OCI-LY1 (cell line): ENCODE results near the gene TMEM184A.
"Not testable (repeated sequence)": the region's sequence is repeated elsewhere in the genome, so short reads cannot be mapped to it uniquely, and the experiment has no call there.

ENCODE experiments used
- H2AFZ ChIP-seq: fragments of 200-600 bp; sonication (generic), shearing (Covaris generic); 2 replicates; pipeline ENCODE4 v1.6.0; 2014; ENCODE audit warnings: antibody characterized with exemption, mild to moderate bottlenecking, low read length
- H3F3A ChIP-seq: fragments of 200-600 bp; sonication (generic), shearing (Covaris generic); 2 replicates; pipeline ENCODE4 v1.6.0; 2014; ENCODE audit warnings: mild to moderate bottlenecking, antibody characterized with exemption, low read length, moderate library complexity; ENCODE audit not compliant: insufficient read depth
- H3K27ac ChIP-seq: fragments of 200-600 bp; sonication (generic); 2 replicates; pipeline ENCODE4 v1.5.1; 2014; ENCODE audit warnings: low read length, mixed run types, mild to moderate bottlenecking, low read depth; ENCODE audit not compliant: poor library complexity, severe bottlenecking
- H3K27me3 ChIP-seq: fragments of 200-600 bp; sonication (generic); 2 replicates; pipeline ENCODE4 v1.6.0; 2014; ENCODE audit warnings: antibody characterized with exemption, mild to moderate bottlenecking, low read length, moderate library complexity; ENCODE audit not compliant: insufficient read depth
- H3K36me3 ChIP-seq: fragments of 200-600 bp; sonication (generic); 2 replicates; pipeline ENCODE4 v1.6.1; 2014; ENCODE audit warnings: mild to moderate bottlenecking, antibody characterized with exemption, low read length, moderate library complexity, mixed read lengths; ENCODE audit not compliant: insufficient read depth
- H3K4me1 ChIP-seq: fragments of 200-600 bp; sonication (generic); 2 replicates; pipeline ENCODE4 v1.5.1; 2014; ENCODE audit warnings: mild to moderate bottlenecking, low read length, moderate library complexity; ENCODE audit not compliant: insufficient read depth, severe bottlenecking
- H3K4me2 ChIP-seq: fragments of 200-600 bp; sonication (generic), shearing (Covaris generic); 2 replicates; pipeline ENCODE4 v1.6.1; 2014; ENCODE audit warnings: low read length
- H3K4me3 ChIP-seq: fragments of 200-600 bp; sonication (generic); 2 replicates; pipeline ENCODE4 v1.5.1; 2014; ENCODE audit warnings: low read length, low read depth, mild to moderate bottlenecking, mixed read lengths; ENCODE audit not compliant: poor library complexity, severe bottlenecking
- H3K79me2 ChIP-seq: fragments of 200-600 bp; shearing (Covaris generic); 2 replicates; pipeline ENCODE4 v1.6.1; 2016; ENCODE audit warnings: mixed run types, low read length, mixed read lengths; ENCODE audit not compliant: insufficient read depth
- H3K9ac ChIP-seq: fragments of 200-600 bp; sonication (generic), shearing (Covaris generic); 2 replicates; pipeline ENCODE4 v1.6.1; 2014; ENCODE audit warnings: mild to moderate bottlenecking, low read length, mixed read lengths
- H3K9me2 ChIP-seq: fragments of 200-600 bp; sonication (generic), shearing (Covaris generic); 2 replicates; pipeline ENCODE4 v1.6.1; 2014; ENCODE audit warnings: low read depth, mild to moderate bottlenecking, low read length, mixed read lengths
- H3K9me3 ChIP-seq: fragments of 200-600 bp; shearing (Covaris generic); 2 replicates; pipeline ENCODE4 v1.6.1; 2014; ENCODE audit warnings: low read length, mixed read lengths
- H4K20me1 ChIP-seq: fragments of 200-600 bp; sonication (generic), shearing (Covaris generic); 2 replicates; pipeline ENCODE4 v1.6.0; 2016; ENCODE audit warnings: mild to moderate bottlenecking, low read length; ENCODE audit not compliant: insufficient read depth
- EZH2 ChIP-seq: fragments of 200-600 bp; sonication (generic), shearing (Covaris generic); IDR thresholded peaks from 2 replicates; pipeline ENCODE4 v1.8.0; 2017; ENCODE audit warnings: borderline replicate concordance, mixed run types, mild to moderate bottlenecking, antibody characterized with exemption, low read length, moderate library complexity, mixed read lengths
- TF ChIP-seq, protein P1 (sequence below): fragments of 200-600 bp; sonication (generic), shearing (Covaris generic); IDR thresholded peaks from 2 replicates; pipeline ENCODE4 v1.5.1; 2017; ENCODE audit warnings: mild to moderate bottlenecking, antibody characterized with exemption, low read length, moderate library complexity, mixed read lengths

The TMEM184A gene

DNA sequence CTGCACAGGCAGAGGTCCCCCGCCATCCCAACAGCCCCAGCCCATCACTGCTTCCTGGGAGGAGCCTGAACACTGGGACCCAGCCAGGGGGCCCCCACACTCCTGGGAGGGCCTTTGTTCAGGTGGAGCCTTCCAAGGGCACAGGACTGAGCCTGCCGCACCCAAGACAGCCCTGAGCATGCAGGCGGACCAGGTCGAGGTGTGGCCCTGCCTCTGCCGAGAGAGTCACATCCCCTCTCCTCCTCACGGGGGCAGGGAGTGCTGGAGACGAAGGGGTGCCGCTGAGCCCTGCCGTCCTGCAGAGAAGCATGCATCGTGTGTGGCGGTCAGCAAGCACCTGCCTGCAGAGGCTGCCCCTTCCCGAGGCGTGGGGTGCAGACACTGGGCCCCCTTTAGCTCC lies 32.8 kb downstream of the TMEM184A start:
- Histone ChIP-seq H3K4me3 (no peak overlapping the region), H2AFZ (no peak overlapping the region), H3K4me1 (no peaks in the 10 kb centered on the region)

DNA sequence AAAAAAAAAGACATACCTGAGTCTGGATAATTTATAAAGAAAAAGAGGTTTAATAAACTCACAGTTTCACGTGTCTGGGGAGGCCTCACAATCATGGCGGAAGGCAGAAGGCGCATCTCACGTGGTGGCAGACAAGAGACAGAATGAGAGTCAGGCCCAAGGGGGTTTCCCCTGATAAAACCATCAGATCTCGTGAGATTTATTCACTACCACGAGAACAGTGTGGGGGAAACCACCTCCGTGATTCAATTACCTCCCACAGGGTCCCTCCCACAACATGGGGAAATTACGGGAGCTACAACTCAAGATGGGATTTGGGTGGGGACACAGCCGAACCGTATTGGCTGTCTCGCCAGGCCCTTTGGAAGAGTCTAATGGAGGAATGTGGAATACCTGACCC lies 34.5 kb downstream of the TMEM184A start:
- H3K27ac ChIP-seq, result no peak overlapping the region
- H3K9me2 ChIP-seq, result no peaks in the 10 kb centered on the region
- H3F3A ChIP-seq, result no peaks in the 10 kb centered on the region
- H3K4me3 ChIP-seq, result no peak overlapping the region
- no peaks in the 10 kb centered on the region for H3K9me3 ChIP-seq
- H3K27me3 ChIP-seq, result peaks cover 8% of the 10 kb centered on the region; the same call in 1 of the 2 replicates
- no peak overlapping the region for H3K9ac ChIP-seq
- H3K4me2 ChIP-seq, result no peak overlapping the region
- no peak overlapping the region for H2AFZ ChIP-seq
- no peaks in the 10 kb centered on the region for H3K4me1 ChIP-seq
- H3K79me2 ChIP-seq, result no peaks in the 10 kb centered on the region
- no peak for TF ChIP-seq EZH2
- TF ChIP-seq, protein P1, sequence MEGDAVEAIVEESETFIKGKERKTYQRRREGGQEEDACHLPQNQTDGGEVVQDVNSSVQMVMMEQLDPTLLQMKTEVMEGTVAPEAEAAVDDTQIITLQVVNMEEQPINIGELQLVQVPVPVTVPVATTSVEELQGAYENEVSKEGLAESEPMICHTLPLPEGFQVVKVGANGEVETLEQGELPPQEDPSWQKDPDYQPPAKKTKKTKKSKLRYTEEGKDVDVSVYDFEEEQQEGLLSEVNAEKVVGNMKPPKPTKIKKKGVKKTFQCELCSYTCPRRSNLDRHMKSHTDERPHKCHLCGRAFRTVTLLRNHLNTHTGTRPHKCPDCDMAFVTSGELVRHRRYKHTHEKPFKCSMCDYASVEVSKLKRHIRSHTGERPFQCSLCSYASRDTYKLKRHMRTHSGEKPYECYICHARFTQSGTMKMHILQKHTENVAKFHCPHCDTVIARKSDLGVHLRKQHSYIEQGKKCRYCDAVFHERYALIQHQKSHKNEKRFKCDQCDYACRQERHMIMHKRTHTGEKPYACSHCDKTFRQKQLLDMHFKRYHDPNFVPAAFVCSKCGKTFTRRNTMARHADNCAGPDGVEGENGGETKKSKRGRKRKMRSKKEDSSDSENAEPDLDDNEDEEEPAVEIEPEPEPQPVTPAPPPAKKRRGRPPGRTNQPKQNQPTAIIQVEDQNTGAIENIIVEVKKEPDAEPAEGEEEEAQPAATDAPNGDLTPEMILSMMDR, result no peak
- H4K20me1 ChIP-seq, result no peaks in the 10 kb centered on the region
- H3K36me3 ChIP-seq, result no peaks in the 10 kb centered on the region; the same call in 1 of the 2 replicates

More for the DNA sequence above, 32.8 kb downstream of the TMEM184A start:
- Histone ChIP-seq H3K79me2 (no peaks in the 10 kb centered on the region), H3K9me3 (no peaks in the 10 kb centered on the region), H3K9me2 (no peaks in the 10 kb centered on the region), H4K20me1 (no peaks in the 10 kb centered on the region), H3K4me2 (no peak overlapping the region), H3K27me3 (peaks cover 4% of the 10 kb centered on the region; the same call in 1 of the 2 replicates), H3F3A (no peaks in the 10 kb centered on the region), H3K36me3 (no peaks in the 10 kb centered on the region; the same call in 1 of the 2 replicates), H3K9ac (no peak overlapping the region), H3K27ac (no peak overlapping the region)
- TF ChIP-seq, protein P1, result no peak
- no peak for TF ChIP-seq EZH2

DNA sequence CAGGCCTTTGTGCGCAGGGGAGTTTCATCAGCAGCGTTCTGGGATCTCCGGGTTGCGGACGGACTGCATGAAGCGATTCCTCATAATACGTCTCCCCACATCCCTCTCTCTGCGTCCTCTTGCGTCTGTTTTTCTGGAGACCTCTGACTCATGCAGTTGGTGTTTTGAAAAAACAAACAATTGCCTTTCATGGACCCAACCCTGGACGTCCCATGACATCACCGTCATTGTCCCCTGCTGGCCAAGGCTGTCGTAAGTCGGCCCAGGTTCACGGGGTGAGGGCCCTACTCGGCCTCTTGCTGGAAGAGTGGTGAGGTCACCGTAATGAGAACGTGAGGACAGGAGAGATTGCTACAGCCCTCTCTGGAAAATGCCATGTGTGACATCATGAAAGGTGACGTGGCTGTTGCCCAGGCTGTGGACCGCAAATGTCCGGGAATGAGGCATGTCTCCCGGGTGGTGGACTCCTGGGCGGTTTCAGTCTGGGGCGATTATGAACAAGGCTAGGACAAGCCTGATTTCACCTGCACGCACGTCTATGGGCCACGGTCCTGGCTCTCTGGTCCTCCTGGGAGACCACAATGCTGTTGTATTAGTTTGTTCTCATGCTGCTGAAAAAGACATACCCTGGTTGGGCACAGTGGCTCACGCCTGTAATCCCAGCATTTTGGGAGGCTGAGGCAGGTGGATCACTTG lies 35.3 kb downstream of the TMEM184A start:
- Histone ChIP-seq H3K79me2 (no peaks in the 10 kb centered on the region), H3K27me3 (peaks cover 7% of the 10 kb centered on the region; the same call in 1 of the 2 replicates), H3K4me2 (no peak overlapping the region), H3K4me3 (no peak overlapping the region), H3K36me3 (no peaks in the 10 kb centered on the region; the same call in 1 of the 2 replicates), H3K9me3 (no peaks in the 10 kb centered on the region), H3K27ac (no peak overlapping the region), H3K4me1 (no peaks in the 10 kb centered on the region), H2AFZ (no peak overlapping the region), H3K9ac (no peak overlapping the region), H3K9me2 (no peaks in the 10 kb centered on the region), H4K20me1 (no peaks in the 10 kb centered on the region), H3F3A (no peaks in the 10 kb centered on the region)
- TF ChIP-seq, protein P1, result no peak
- TF ChIP-seq EZH2, result no peak

DNA sequence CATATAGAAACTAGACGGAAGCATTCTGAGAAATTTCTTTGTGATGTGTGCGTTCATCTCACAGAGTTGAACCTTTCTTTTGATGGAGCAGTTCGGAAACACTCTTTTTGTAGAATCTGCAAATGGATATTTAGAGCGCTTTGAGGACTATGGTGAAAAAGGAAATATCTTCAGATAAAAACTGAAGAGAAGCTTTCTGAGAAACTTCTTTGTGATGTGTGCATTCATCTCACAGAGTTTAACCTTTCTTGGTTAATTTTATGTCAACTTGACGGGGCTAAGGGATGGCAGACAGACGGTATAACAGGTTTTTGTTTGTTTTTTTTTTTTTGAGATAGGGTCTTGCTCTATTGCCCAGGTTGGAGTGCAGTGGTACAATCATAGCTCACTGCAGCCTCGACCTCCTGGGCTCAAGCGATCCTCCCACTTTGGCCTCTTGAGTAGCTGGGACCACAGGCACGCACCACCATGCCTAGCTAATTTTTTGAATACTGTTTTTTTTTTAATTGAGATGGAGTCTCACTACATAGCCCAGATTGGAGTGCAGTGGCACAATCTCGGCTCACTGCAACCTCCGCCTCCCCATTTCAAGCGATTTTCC lies 36.6 kb downstream of the TMEM184A start:
- H3K9ac ChIP-seq, H3K36me3 ChIP-seq, H3K79me2 ChIP-seq, H3K4me1 ChIP-seq, H3K27ac ChIP-seq, H3K4me3 ChIP-seq, H2AFZ ChIP-seq, H3K9me3 ChIP-seq, H3K9me2 ChIP-seq, H4K20me1 ChIP-seq, H3K27me3 ChIP-seq, H3F3A ChIP-seq, H3K4me2 ChIP-seq: not testable (repeated sequence)
